GM12891 (cell line): ENCODE measurements around the gene PBRM1.

Source experiments
- POLR2A ChIP-seq: IDR thresholded peaks from 2 replicates; pipeline ENCODE4 v1.6.1; 2011; ENCODE audit warnings: low read depth, low read length, control low read depth
- POLR2AphosphoS5 ChIP-seq: IDR thresholded peaks from 2 replicates; pipeline ENCODE4 v1.6.1; 2011; ENCODE audit warnings: low read depth, low read length, control low read depth
- SPI1 ChIP-seq: IDR thresholded peaks from 2 replicates; pipeline ENCODE4 v1.6.1; 2011; ENCODE audit warnings: low read depth, low read length, control low read depth
- TAF1 ChIP-seq: IDR thresholded peaks from 2 replicates; pipeline ENCODE4 v1.6.1; 2011; ENCODE audit warnings: low read depth, low read length, control low read depth

- TF ChIP-seq POLR2A (no peak), POLR2AphosphoS5 (no peak), TAF1 (no peak), SPI1 (no peak)
Observed at GRCh38 chr3:52625041-52625440, 60.7 kb downstream of the PBRM1 start.
